ENCODE data around the gene MRTFA. TPM values are rescaled to one million over a fixed set of nuclear protein-coding genes. Genes with fewer than 3 reads are reported as not detected.

Gene MRTFA
- polyA plus RNA-seq, 1 of the 3 experiments (the other 2 are of a cell fraction), result 5.8 TPM

GRCh38 chr22:40605761-40606160, 30.8 kb downstream of the MRTFA start:
- H3K79me2 ChIP-seq (ENCODE audit: insufficient read depth), result peaks cover 96% of the 10 kb centered on the region
- peak; percentile 20; the same call in 1 of the 2 replicates for TF ChIP-seq PBX3 (IDR thresholded peaks at IDR 0.05)
- no peak for TF ChIP-seq CTCF (IDR thresholded peaks at IDR 0.05)
- TF ChIP-seq RFX5 (IDR thresholded peaks at IDR 0.05; ENCODE audit: low read length), result no peak
- no peak for TF ChIP-seq ZBTB33 (IDR thresholded peaks at IDR 0.05; ENCODE audit: borderline replicate concordance, low read depth)
- no peak for TF ChIP-seq TAF1 (IDR thresholded peaks at IDR 0.05; ENCODE audit: borderline replicate concordance, low read depth, low read length)
- H2AFZ ChIP-seq (ENCODE audit: low read depth), result no peak overlapping the region
- peaks cover 10% of the 10 kb centered on the region for H3F3A ChIP-seq (replicated peaks; ENCODE audit: insufficient read depth)
- H3K4me2 ChIP-seq, result no peak overlapping the region
- H3K27ac ChIP-seq (ENCODE audit: low read depth in 2 of 2, low read length in 1 of 2), result peak overlapping the region; percentile 28 to 48; a peak in 3 of 4 replicates
- no peak overlapping the region for H3K4me3 ChIP-seq (ENCODE audit: low read depth in 2 of 2, low read length in 1 of 2)
- 0% methylated on average over 1 of the region's 1 CpG for WGBS (ENCODE audit: low lambda C conversion rate)
- no peak for DNase-seq
- ChIA-PET CTCF (no interaction called here), POLR2A (no interaction called here)
- no peaks in the 10 kb centered on the region for H3K27me3 ChIP-seq (ENCODE audit: insufficient read depth)
- H3K9ac ChIP-seq, result no peak overlapping the region
- H4K20me1 ChIP-seq (ENCODE audit: insufficient read depth), result peaks cover 14% of the 10 kb centered on the region; the same call in 1 of the 2 replicates
- H3K9me3 ChIP-seq, result no peaks in the 10 kb centered on the region
- H3K9me2 ChIP-seq, result no peaks in the 10 kb centered on the region
- peaks cover 3 to 31% of the 10 kb centered on the region in 2 experiments; a peak in 3 of 4 replicates for H3K4me1 ChIP-seq (ENCODE audit: control insufficient read depth in 1 of 2, insufficient read depth in 2 of 2, low read depth in 1 of 2, low read length in 1 of 2)
- H3K36me3 ChIP-seq (replicated peaks in 1 of 2; ENCODE audit: control insufficient read depth in 1 of 2, insufficient read depth in 2 of 2, low read length in 1 of 2), result no peaks in the 10 kb centered on the region

GRCh38 chr22:40603088-40603605, 33.4 kb downstream of the MRTFA start:
- Histone ChIP-seq H3K4me1 (ENCODE audit: control insufficient read depth in 1 of 2, insufficient read depth in 2 of 2, low read depth in 1 of 2, low read length in 1 of 2) (peaks cover 3 to 25% of the 10 kb centered on the region in 2 experiments; a peak in 3 of 4 replicates), H3K9me3 (no peaks in the 10 kb centered on the region), H2AFZ (ENCODE audit: low read depth) (no peak overlapping the region), H3K27me3 (ENCODE audit: insufficient read depth) (no peaks in the 10 kb centered on the region), H3K4me3 (ENCODE audit: low read depth in 2 of 2, low read length in 1 of 2) (no peak overlapping the region), H3K27ac (ENCODE audit: low read depth in 2 of 2, low read length in 1 of 2) (peak overlapping the region in 1 of 2 experiments; percentile 84; a peak in 2 of 4 replicates), H3K9me2 (no peaks in the 10 kb centered on the region), H3K4me2 (no peak overlapping the region), H4K20me1 (ENCODE audit: insufficient read depth) (0 out of 2 replicates have a peak, but pooled peaks cover 7% of the 10 kb centered on the region), H3K36me3 (replicated peaks in 1 of 2; ENCODE audit: control insufficient read depth in 1 of 2, insufficient read depth in 2 of 2, low read length in 1 of 2) (no peaks in the 10 kb centered on the region), H3K9ac (peak overlapping the region; percentile 36; the same call in 1 of the 2 replicates), H3K79me2 (ENCODE audit: insufficient read depth) (peaks cover 95% of the 10 kb centered on the region), H3F3A (replicated peaks; ENCODE audit: insufficient read depth) (peaks cover 13% of the 10 kb centered on the region)
- POLR2A ChIA-PET, result no interaction called here
- TF ChIP-seq FOXJ3 (CRISPR knock-in tag; IDR thresholded peaks at IDR 0.05) (no peak), NFIC (IDR thresholded peaks at IDR 0.05; ENCODE audit: borderline replicate concordance) (no peak), CTCF (IDR thresholded peaks at IDR 0.05) (no peak), RFX5 (IDR thresholded peaks at IDR 0.05; ENCODE audit: low read length) (no peak), ELF1 (IDR thresholded peaks at IDR 0.05) (no peak)
- no peak for DNase-seq
- 35% methylated on average over 4 of the region's 4 CpGs for WGBS (ENCODE audit: low lambda C conversion rate)
- CTCF ChIA-PET, result no interaction called here

All from SK-N-SH (cell line).